ENCODE measurements around the gene UBAP1.
"Not testable (repeated sequence)": the region's sequence is repeated elsewhere in the genome, so short reads cannot be mapped to it uniquely, and the experiment has no call there.

The UBAP1 gene

GRCh38 chr9:34206561-34206960, 27.7 kb downstream of the UBAP1 start:
- H3K4me1 ChIP-seq (ENCODE audit: insufficient read depth, low read length), result no peaks in the 10 kb centered on the region
- H3K27ac ChIP-seq (ENCODE audit: low read depth, low read length), result no peak overlapping the region
- H3K9ac ChIP-seq (ENCODE audit: low read depth, low read length), result no peak overlapping the region
- 87% methylated on average over 3 of the region's 4 CpGs for WGBS
- no peaks in the 10 kb centered on the region for H3K27me3 ChIP-seq (ENCODE audit: insufficient read depth, low read length)
- no peak overlapping the region for H3K4me3 ChIP-seq (ENCODE audit: low read length)
- H3K36me3 ChIP-seq (ENCODE audit: insufficient read depth, low read length), result peaks cover 5% of the 10 kb centered on the region
- H3K9me3 ChIP-seq (ENCODE audit: insufficient read depth, low read depth, low read length), result no peaks in the 10 kb centered on the region

- H3K9me3 ChIP-seq (ENCODE audit: insufficient read depth, low read depth, low read length), result no peaks in the 10 kb centered on the region
- H3K4me1 ChIP-seq (ENCODE audit: insufficient read depth, low read length), result no peaks in the 10 kb centered on the region
- no peaks in the 10 kb centered on the region; the same call in 1 of the 2 replicates for H3K36me3 ChIP-seq (ENCODE audit: insufficient read depth, low read length)
- no peak overlapping the region for H3K27ac ChIP-seq (ENCODE audit: low read depth, low read length)
- no peak overlapping the region for H3K4me3 ChIP-seq (ENCODE audit: low read length)
- 100% methylated on average over 1 of the region's 1 CpG for WGBS
- H3K9ac ChIP-seq (ENCODE audit: low read depth, low read length), result no peak overlapping the region
- H3K27me3 ChIP-seq (ENCODE audit: insufficient read depth, low read length), result no peaks in the 10 kb centered on the region
Observed at GRCh38 chr9:34211395-34211794, 32.6 kb downstream of the UBAP1 start.

GRCh38 chr9:34214354-34215000, 35.6 kb downstream of the UBAP1 start:
- not testable (repeated sequence) for H3K36me3 ChIP-seq (ENCODE audit: insufficient read depth, low read length); H3K9ac ChIP-seq (ENCODE audit: low read depth, low read length)
- WGBS, result 97% methylated on average over 4 of the region's 4 CpGs

GRCh38 chr9:34216325-34216724, 37.5 kb downstream of the UBAP1 start:
- Histone ChIP-seq H3K9me3 (ENCODE audit: insufficient read depth, low read depth, low read length) (no peaks in the 10 kb centered on the region), H3K9ac (ENCODE audit: low read depth, low read length) (no peak overlapping the region), H3K36me3 (ENCODE audit: insufficient read depth, low read length) (no peaks in the 10 kb centered on the region), H3K27me3 (ENCODE audit: insufficient read depth, low read length) (no peaks in the 10 kb centered on the region), H3K4me3 (ENCODE audit: low read length) (no peak overlapping the region), H3K27ac (ENCODE audit: low read depth, low read length) (no peak overlapping the region), H3K4me1 (ENCODE audit: insufficient read depth, low read length) (no peaks in the 10 kb centered on the region)
- 92% methylated on average over 3 of the region's 3 CpGs for WGBS

More at GRCh38 chr9:34214354-34215000, 35.6 kb downstream of the UBAP1 start:
- H3K27ac ChIP-seq (ENCODE audit: low read depth, low read length); H3K4me1 ChIP-seq (ENCODE audit: insufficient read depth, low read length); H3K4me3 ChIP-seq (ENCODE audit: low read length); H3K9me3 ChIP-seq (ENCODE audit: insufficient read depth, low read depth, low read length); H3K27me3 ChIP-seq (ENCODE audit: insufficient read depth, low read length): not testable (repeated sequence)

GRCh38 chr9:34217015-34217414, 38.2 kb downstream of the UBAP1 start:
- not testable (repeated sequence) for H3K9ac ChIP-seq (ENCODE audit: low read depth, low read length); H3K27me3 ChIP-seq (ENCODE audit: insufficient read depth, low read length); H3K27ac ChIP-seq (ENCODE audit: low read depth, low read length); H3K4me1 ChIP-seq (ENCODE audit: insufficient read depth, low read length); H3K9me3 ChIP-seq (ENCODE audit: insufficient read depth, low read depth, low read length); H3K4me3 ChIP-seq (ENCODE audit: low read length); H3K36me3 ChIP-seq (ENCODE audit: insufficient read depth, low read length)
- 91% methylated on average over 1 of the region's 2 CpGs for WGBS

- Histone ChIP-seq H3K27ac (ENCODE audit: low read depth, low read length) (no peak overlapping the region), H3K9ac (ENCODE audit: low read depth, low read length) (no peak overlapping the region), H3K36me3 (ENCODE audit: insufficient read depth, low read length) (no peaks in the 10 kb centered on the region), H3K4me1 (ENCODE audit: insufficient read depth, low read length) (no peaks in the 10 kb centered on the region), H3K9me3 (ENCODE audit: insufficient read depth, low read depth, low read length) (no peaks in the 10 kb centered on the region), H3K4me3 (ENCODE audit: low read length) (no peak overlapping the region), H3K27me3 (ENCODE audit: insufficient read depth, low read length) (no peaks in the 10 kb centered on the region)
- 83% methylated on average over 5 of the region's 5 CpGs for WGBS
Observed at GRCh38 chr9:34218446-34218845, 39.6 kb downstream of the UBAP1 start.

- Histone ChIP-seq H3K9me3 (ENCODE audit: insufficient read depth, low read depth, low read length) (no peaks in the 10 kb centered on the region), H3K27ac (ENCODE audit: low read depth, low read length) (no peak overlapping the region), H3K27me3 (ENCODE audit: insufficient read depth, low read length) (no peaks in the 10 kb centered on the region), H3K36me3 (ENCODE audit: insufficient read depth, low read length) (no peaks in the 10 kb centered on the region), H3K9ac (ENCODE audit: low read depth, low read length) (no peak overlapping the region), H3K4me1 (ENCODE audit: insufficient read depth, low read length) (no peaks in the 10 kb centered on the region), H3K4me3 (ENCODE audit: low read length) (no peak overlapping the region)
- no CpG with 5 or more reads among the region's 1 CpG for WGBS
Observed at GRCh38 chr9:34219421-34219820, 40.6 kb downstream of the UBAP1 start.

- Histone ChIP-seq H3K9ac (ENCODE audit: low read depth, low read length) (no peak overlapping the region), H3K4me3 (ENCODE audit: low read length) (no peak overlapping the region), H3K36me3 (ENCODE audit: insufficient read depth, low read length) (no peaks in the 10 kb centered on the region), H3K4me1 (ENCODE audit: insufficient read depth, low read length) (no peaks in the 10 kb centered on the region), H3K9me3 (ENCODE audit: insufficient read depth, low read depth, low read length) (no peaks in the 10 kb centered on the region), H3K27me3 (ENCODE audit: insufficient read depth, low read length) (no peaks in the 10 kb centered on the region), H3K27ac (ENCODE audit: low read depth, low read length) (no peak overlapping the region)
- 94% methylated on average over 8 of the region's 8 CpGs for WGBS
Observed at GRCh38 chr9:34220218-34220617, 41.4 kb downstream of the UBAP1 start.

- 97% methylated on average over 12 of the region's 12 CpGs for WGBS
- no peaks in the 10 kb centered on the region for H3K9me3 ChIP-seq (ENCODE audit: insufficient read depth, low read depth, low read length)
- no peak overlapping the region for H3K4me3 ChIP-seq (ENCODE audit: low read length)
- no peaks in the 10 kb centered on the region for H3K36me3 ChIP-seq (ENCODE audit: insufficient read depth, low read length)
- H3K9ac ChIP-seq (ENCODE audit: low read depth, low read length), result no peak overlapping the region
- H3K27ac ChIP-seq (ENCODE audit: low read depth, low read length), result no peak overlapping the region
- H3K27me3 ChIP-seq (ENCODE audit: insufficient read depth, low read length), result no peaks in the 10 kb centered on the region
- H3K4me1 ChIP-seq (ENCODE audit: insufficient read depth, low read length), result no peaks in the 10 kb centered on the region
Observed at GRCh38 chr9:34224349-34224748, 45.5 kb downstream of the UBAP1 start.

- 98% methylated on average over 9 of the region's 9 CpGs for WGBS
- not testable (repeated sequence) for H3K9ac ChIP-seq (ENCODE audit: low read depth, low read length); H3K9me3 ChIP-seq (ENCODE audit: insufficient read depth, low read depth, low read length); H3K36me3 ChIP-seq (ENCODE audit: insufficient read depth, low read length); H3K4me1 ChIP-seq (ENCODE audit: insufficient read depth, low read length); H3K27me3 ChIP-seq (ENCODE audit: insufficient read depth, low read length); H3K27ac ChIP-seq (ENCODE audit: low read depth, low read length); H3K4me3 ChIP-seq (ENCODE audit: low read length)
Observed at GRCh38 chr9:34226144-34226760, 47.4 kb downstream of the UBAP1 start.

GRCh38 chr9:34227445-34227844, 48.6 kb downstream of the UBAP1 start:
- no peaks in the 10 kb centered on the region for H3K4me1 ChIP-seq (ENCODE audit: insufficient read depth, low read length)
- H3K4me3 ChIP-seq (ENCODE audit: low read length), result no peak overlapping the region
- no peak overlapping the region for H3K9ac ChIP-seq (ENCODE audit: low read depth, low read length)
- H3K27me3 ChIP-seq (ENCODE audit: insufficient read depth, low read length), result no peaks in the 10 kb centered on the region
- peaks cover 2% of the 10 kb centered on the region; the same call in 1 of the 2 replicates for H3K36me3 ChIP-seq (ENCODE audit: insufficient read depth, low read length)
- 96% methylated on average over 2 of the region's 2 CpGs for whole genome bisulfite sequencing
- H3K27ac ChIP-seq (ENCODE audit: low read depth, low read length), result no peak overlapping the region
- H3K9me3 ChIP-seq (ENCODE audit: insufficient read depth, low read depth, low read length), result no peaks in the 10 kb centered on the region

GRCh38 chr9:34230556-34230955, 51.7 kb downstream of the UBAP1 start:
- Histone ChIP-seq H3K9ac (ENCODE audit: low read depth, low read length) (no peak overlapping the region), H3K27me3 (ENCODE audit: insufficient read depth, low read length) (no peaks in the 10 kb centered on the region), H3K9me3 (ENCODE audit: insufficient read depth, low read depth, low read length) (no peaks in the 10 kb centered on the region), H3K4me1 (ENCODE audit: insufficient read depth, low read length) (no peaks in the 10 kb centered on the region), H3K4me3 (ENCODE audit: low read length) (no peak overlapping the region), H3K27ac (ENCODE audit: low read depth, low read length) (no peak overlapping the region), H3K36me3 (ENCODE audit: insufficient read depth, low read length) (peaks cover 16% of the 10 kb centered on the region)
- 96% methylated on average over 4 of the region's 4 CpGs for WGBS
